ENCODE results near the gene PLK5. TPM values are rescaled to one million over a fixed set of nuclear protein-coding genes. Genes with fewer than 3 reads are reported as not detected.
A peak's percentile ranks its signal among the peaks of the same experiment; 100 is the strongest.

Gene PLK5
- total RNA-seq, 1 donor from 2014 or later, result 0.12 TPM

DNA sequence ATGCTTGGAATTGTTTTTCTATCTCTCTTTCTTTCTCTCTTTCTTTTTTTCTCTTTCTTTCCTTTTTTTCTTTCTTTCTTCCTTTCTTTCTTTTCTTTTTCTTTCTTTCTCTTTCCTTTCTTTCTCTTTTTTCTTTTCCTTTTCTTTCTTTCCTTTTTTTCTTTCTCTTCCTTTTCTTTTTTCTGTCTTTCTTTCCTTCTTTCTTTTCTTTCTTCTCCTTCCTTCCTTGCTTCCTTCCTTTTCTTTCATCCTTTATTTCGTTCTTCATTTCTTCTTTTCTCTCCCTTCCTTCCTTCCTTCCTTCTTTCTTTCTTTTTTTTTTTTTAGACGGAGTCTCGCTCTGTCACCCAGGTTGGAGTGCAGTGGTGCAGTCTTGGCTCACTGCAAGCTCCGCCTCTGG is 46.1 kb downstream of the PLK5 start:
- Mint-ChIP-seq H3K36me3 (ENCODE audit: low read depth) (no peaks in the 10 kb centered on the region), H3K27me3 (ENCODE audit: low read depth) (no peaks in the 10 kb centered on the region), H3K9me3 (ENCODE audit: low read depth) (no peaks in the 10 kb centered on the region), H3K4me1 (ENCODE audit: low read depth) (peaks cover 13% of the 10 kb centered on the region), H3K4me3 (ENCODE audit: unreplicated experiment) (peak overlapping the region; percentile 42), H3K27ac (ENCODE audit: unreplicated experiment) (peak overlapping the region; percentile 55)
- DNase-seq (ENCODE audit: low spot score), result no peak
- TF ChIP-seq, protein P1, sequence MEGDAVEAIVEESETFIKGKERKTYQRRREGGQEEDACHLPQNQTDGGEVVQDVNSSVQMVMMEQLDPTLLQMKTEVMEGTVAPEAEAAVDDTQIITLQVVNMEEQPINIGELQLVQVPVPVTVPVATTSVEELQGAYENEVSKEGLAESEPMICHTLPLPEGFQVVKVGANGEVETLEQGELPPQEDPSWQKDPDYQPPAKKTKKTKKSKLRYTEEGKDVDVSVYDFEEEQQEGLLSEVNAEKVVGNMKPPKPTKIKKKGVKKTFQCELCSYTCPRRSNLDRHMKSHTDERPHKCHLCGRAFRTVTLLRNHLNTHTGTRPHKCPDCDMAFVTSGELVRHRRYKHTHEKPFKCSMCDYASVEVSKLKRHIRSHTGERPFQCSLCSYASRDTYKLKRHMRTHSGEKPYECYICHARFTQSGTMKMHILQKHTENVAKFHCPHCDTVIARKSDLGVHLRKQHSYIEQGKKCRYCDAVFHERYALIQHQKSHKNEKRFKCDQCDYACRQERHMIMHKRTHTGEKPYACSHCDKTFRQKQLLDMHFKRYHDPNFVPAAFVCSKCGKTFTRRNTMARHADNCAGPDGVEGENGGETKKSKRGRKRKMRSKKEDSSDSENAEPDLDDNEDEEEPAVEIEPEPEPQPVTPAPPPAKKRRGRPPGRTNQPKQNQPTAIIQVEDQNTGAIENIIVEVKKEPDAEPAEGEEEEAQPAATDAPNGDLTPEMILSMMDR (IDR thresholded peaks at IDR 0.05), result no peak

DNA sequence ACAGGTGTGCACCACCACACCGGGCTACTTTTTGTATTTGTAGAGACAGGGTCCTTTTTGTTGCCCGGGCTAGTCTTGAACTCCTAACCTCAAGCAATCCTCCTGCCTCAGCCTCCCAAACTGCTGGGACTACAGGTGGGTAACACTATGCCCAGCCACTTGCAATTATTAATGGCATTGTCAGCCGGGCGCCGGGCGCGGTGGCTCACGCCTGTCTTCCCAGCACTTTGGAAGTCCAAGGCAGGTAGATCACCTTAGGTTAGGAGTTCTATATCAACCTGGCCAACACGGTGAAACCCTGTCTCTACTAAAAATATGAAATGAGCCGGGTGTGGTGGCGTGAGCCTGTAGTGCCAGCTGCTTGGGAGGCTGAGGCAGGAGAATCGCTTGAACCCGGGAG is 47.0 kb downstream of the PLK5 start:
- Mint-ChIP-seq H3K9me3 (ENCODE audit: low read depth) (no peaks in the 10 kb centered on the region), H3K4me1 (ENCODE audit: low read depth) (peaks cover 7% of the 10 kb centered on the region), H3K36me3 (ENCODE audit: low read depth) (peaks cover 1% of the 10 kb centered on the region), H3K4me3 (ENCODE audit: unreplicated experiment) (no peak overlapping the region), H3K27ac (ENCODE audit: unreplicated experiment) (no peak overlapping the region), H3K27me3 (ENCODE audit: low read depth) (no peaks in the 10 kb centered on the region)
- DNase-seq (ENCODE audit: low spot score), result no peak
- TF ChIP-seq, protein P1 (IDR thresholded peaks at IDR 0.05), result no peak

DNA sequence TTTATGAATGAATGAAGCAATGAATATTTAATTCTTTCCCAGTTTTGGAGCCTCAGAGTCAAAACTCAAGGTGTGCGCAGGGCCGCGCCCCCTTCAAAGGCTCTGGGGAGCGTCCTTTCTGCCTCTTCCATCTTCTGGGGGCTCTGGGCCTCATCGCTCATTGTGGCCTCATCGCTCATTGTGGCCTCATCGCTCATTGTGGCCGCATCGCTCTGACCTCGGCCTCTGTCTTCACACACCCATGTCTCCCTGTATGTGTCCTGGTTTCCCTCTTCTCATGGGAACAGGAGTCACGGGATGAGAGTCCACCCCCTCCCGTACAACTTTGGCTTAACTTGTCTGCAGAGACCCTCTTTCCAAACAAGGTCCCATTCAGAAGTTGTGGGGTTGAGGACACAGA is 47.5 kb downstream of the PLK5 start:
- Mint-ChIP-seq H3K27me3 (ENCODE audit: low read depth) (no peaks in the 10 kb centered on the region), H3K9me3 (ENCODE audit: low read depth) (no peaks in the 10 kb centered on the region), H3K27ac (ENCODE audit: unreplicated experiment) (no peak overlapping the region), H3K4me3 (ENCODE audit: unreplicated experiment) (no peak overlapping the region), H3K4me1 (ENCODE audit: low read depth) (peaks cover 7% of the 10 kb centered on the region), H3K36me3 (ENCODE audit: low read depth) (peaks cover 3% of the 10 kb centered on the region)
- TF ChIP-seq, protein P1 (IDR thresholded peaks at IDR 0.05), result no peak
- DNase-seq (ENCODE audit: low spot score), result no peak

DNA sequence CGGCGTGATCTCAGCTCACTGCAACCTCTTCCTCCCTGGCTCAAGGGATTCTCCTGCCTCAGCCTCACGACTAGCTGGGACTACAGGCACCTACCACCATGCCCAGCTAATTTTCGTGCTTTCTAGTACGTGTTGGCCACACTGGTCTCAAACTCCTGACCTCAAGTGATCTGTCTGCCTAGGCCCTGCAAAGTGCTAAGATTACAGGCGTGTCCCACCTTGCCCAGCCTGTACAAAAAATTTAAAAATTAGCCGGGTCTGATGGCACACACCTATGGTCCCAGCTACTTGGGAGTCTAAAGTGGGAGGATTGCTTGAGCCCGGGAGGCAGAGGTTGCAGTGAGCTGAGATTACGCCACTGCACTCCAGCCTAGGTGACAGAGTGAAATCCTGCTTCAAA is 48.9 kb downstream of the PLK5 start:
- no peak overlapping the region for H3K27ac Mint-ChIP-seq (ENCODE audit: unreplicated experiment)
- no peaks in the 10 kb centered on the region for H3K9me3 Mint-ChIP-seq (ENCODE audit: low read depth)
- H3K27me3 Mint-ChIP-seq (ENCODE audit: low read depth), result no peaks in the 10 kb centered on the region
- H3K4me3 Mint-ChIP-seq (ENCODE audit: unreplicated experiment), result no peak overlapping the region
- TF ChIP-seq, protein P1 (IDR thresholded peaks at IDR 0.05), result no peak
- peaks cover 7% of the 10 kb centered on the region for H3K4me1 Mint-ChIP-seq (ENCODE audit: low read depth)
- no peak for DNase-seq (ENCODE audit: low spot score)
- peaks cover 3% of the 10 kb centered on the region for H3K36me3 Mint-ChIP-seq (ENCODE audit: low read depth)

DNA sequence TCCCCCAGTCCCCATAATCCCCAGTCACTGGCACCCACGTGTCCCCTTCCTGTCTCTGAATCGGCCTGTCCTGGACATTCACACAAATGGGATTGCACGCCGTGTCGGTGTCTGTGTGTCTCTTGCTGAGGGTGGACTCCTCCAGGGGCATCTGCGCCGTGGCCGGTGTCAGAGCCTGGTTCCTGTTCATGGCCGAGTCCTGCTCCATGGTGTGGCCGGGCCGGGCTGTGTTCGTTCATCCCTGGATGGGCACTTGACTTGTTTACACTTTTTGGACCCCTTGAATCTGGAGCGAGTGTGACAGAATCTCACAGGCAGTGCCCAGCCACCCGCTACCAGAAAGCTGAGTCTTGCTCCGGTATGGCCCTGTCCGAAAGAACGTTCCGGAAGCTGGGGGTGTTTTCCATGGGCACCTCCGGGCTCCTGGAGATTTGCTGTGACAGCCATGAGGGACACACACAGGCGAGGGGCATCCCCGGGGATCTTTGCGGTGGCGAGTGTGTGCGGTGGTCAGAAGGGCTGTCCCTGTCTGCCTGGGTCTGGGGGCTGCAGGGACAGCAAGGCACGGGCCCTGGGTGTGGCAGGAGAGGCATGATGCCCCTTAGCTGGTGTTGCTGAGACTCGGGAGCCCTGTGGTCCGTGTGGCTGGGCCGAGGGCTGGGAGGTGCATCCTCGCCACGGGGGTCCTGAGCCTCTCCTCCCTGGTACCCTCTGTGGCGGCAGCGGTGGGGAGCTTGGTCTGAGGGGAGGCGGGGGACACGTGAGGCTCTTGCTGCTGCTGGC is 50.7 kb downstream of the PLK5 start:
- no peak overlapping the region for H3K4me3 Mint-ChIP-seq (ENCODE audit: unreplicated experiment)
- H3K36me3 Mint-ChIP-seq (ENCODE audit: low read depth), result peaks cover 5% of the 10 kb centered on the region
- no peak overlapping the region for H3K27ac Mint-ChIP-seq (ENCODE audit: unreplicated experiment)
- DNase-seq (ENCODE audit: low spot score), result no peak
- H3K27me3 Mint-ChIP-seq (ENCODE audit: low read depth), result no peaks in the 10 kb centered on the region
- no peaks in the 10 kb centered on the region for H3K9me3 Mint-ChIP-seq (ENCODE audit: low read depth)
- TF ChIP-seq, protein P1 (IDR thresholded peaks at IDR 0.05), result no peak
- H3K4me1 Mint-ChIP-seq (ENCODE audit: low read depth), result peaks cover 7% of the 10 kb centered on the region

All from chondrocyte (in vitro differentiated cells).